ENCODE measurements around the gene TBL1XR1.

The TBL1XR1 gene

GRCh38 chr3:176994891-176995781, 202.1 kb downstream of the TBL1XR1 start:
- TF ChIP-seq GATA2 (IDR thresholded peaks at IDR 0.05; ENCODE audit: low read depth, low read length) (no peak), GATA3 (IDR thresholded peaks at IDR 0.05; ENCODE audit: low read depth, low read length) (no peak)

DNA sequence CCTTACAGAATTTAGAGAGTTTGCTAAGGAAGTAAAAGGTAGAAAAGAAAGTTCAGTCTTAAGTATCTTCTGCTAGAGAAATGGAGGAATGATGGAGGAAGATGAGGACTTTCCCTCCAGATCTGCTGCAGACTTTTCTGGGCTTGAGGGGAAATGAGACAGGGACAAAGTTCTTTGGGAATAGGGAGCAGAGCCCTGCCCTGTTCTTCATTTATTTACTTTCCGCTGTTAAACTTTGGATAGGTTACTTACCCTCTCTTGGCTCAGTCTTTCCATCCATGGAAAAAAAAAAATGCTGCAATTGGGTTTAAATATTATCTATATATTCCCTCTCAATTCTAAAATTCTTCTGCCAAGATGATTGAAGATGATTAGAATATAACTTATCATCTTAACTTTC, 202.9 kb downstream of the TBL1XR1 start:
- TF ChIP-seq GATA2 (IDR thresholded peaks at IDR 0.05; ENCODE audit: low read depth, low read length) = no peak
- TF ChIP-seq GATA3 (IDR thresholded peaks at IDR 0.05; ENCODE audit: low read depth, low read length) = no peak

GRCh38 chr3:176992978-176993377, 204.3 kb downstream of the TBL1XR1 start:
- no peak for TF ChIP-seq GATA3 (IDR thresholded peaks at IDR 0.05; ENCODE audit: low read depth, low read length)

- TF ChIP-seq GATA2 (IDR thresholded peaks at IDR 0.05; ENCODE audit: low read depth, low read length) (no peak), GATA3 (IDR thresholded peaks at IDR 0.05; ENCODE audit: low read depth, low read length) (no peak)
Measured at GRCh38 chr3:176992565-176992964, 204.7 kb downstream of the TBL1XR1 start.

GRCh38 chr3:176988795-176989194, 208.5 kb downstream of the TBL1XR1 start:
- no peak for TF ChIP-seq GATA3 (IDR thresholded peaks at IDR 0.05; ENCODE audit: low read depth, low read length)

- no peak for TF ChIP-seq GATA3 (IDR thresholded peaks at IDR 0.05; ENCODE audit: low read depth, low read length)
- TF ChIP-seq GATA2 (IDR thresholded peaks at IDR 0.05; ENCODE audit: low read depth, low read length) = no peak
Measured at GRCh38 chr3:176987901-176988650, 209.2 kb downstream of the TBL1XR1 start.

DNA sequence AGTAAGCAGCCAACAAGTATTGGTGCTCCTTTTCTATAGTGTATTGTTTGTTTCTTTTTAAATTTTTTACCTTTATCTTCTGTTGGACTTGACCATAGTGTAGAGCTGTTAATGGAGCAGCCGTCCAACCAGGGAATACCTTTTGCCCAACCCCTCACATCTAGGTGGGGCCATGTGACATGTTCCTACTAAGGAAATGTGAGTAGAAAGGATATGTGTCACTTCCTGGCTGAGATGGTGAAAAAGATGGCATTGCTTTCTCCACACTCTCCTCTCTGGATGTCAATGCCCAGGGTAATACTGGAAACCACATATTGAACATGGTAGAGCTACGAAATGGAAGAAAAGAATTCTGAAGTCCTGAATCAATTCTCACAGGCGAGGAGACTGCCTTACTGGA, 218.8 kb downstream of the TBL1XR1 start:
- TF ChIP-seq GATA2 (IDR thresholded peaks at IDR 0.05; ENCODE audit: low read depth, low read length) (no peak), GATA3 (IDR thresholded peaks at IDR 0.05; ENCODE audit: low read depth, low read length) (no peak)

GRCh38 chr3:176977331-176977730, 220.0 kb downstream of the TBL1XR1 start:
- TF ChIP-seq GATA2 (IDR thresholded peaks at IDR 0.05; ENCODE audit: low read depth, low read length) = no peak
- TF ChIP-seq GATA3 (IDR thresholded peaks at IDR 0.05; ENCODE audit: low read depth, low read length) = no peak

DNA sequence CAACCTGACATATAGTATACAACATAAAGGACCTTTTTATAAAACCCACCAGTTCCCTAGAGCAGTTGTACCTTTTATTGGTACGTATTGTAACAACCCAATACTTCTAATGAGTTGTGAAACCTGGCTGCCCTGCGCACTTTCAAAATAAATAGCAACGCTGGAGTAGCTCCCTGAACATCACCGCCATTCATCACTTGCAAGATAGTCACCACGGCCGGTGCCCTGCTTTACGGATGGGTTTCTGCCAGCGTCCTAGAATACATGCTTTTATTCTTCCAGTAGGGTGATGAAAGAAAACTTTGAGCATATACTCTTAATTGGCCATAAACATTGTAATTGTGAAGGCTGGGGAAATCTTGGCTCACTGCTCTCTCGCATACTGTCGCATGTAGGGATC, 220.7 kb downstream of the TBL1XR1 start:
- no peak for TF ChIP-seq GATA2 (IDR thresholded peaks at IDR 0.05; ENCODE audit: low read depth, low read length)
- TF ChIP-seq GATA3 (IDR thresholded peaks at IDR 0.05; ENCODE audit: low read depth, low read length) = no peak

- no peak for TF ChIP-seq GATA3 (IDR thresholded peaks at IDR 0.05; ENCODE audit: low read depth, low read length)
- no peak for TF ChIP-seq GATA2 (IDR thresholded peaks at IDR 0.05; ENCODE audit: low read depth, low read length)
Measured at GRCh38 chr3:176974279-176974678, 223.0 kb downstream of the TBL1XR1 start.

DNA sequence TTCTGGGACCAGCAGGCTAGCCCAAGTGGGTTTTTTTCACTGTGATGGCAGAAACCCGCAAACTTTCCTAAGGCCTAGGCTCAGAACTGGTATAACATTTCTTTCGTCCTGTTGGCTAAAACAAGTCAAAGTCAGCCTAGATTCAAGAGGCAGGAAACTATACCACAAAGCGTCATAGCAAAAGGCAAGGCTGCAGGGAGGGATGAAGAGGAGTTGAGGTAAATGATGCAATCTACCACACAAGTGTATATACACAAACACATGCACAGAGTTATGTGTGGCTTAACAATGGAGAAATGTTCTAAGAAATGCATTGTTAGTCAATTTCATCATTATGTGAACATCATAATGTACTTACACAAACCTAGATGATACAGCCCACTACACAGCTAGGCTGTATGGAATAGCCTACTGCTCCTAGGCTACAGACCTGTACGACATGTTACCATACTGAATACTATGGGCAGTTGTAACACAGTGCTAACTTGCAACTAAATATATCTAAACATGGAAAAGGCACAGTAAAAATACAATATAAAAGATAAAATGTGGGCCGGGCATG, 225.6 kb downstream of the TBL1XR1 start:
- TF ChIP-seq GATA3 (IDR thresholded peaks at IDR 0.05; ENCODE audit: low read depth, low read length) (no peak), GATA2 (IDR thresholded peaks at IDR 0.05; ENCODE audit: low read depth, low read length) (no peak)

- TF ChIP-seq GATA3 (IDR thresholded peaks at IDR 0.05; ENCODE audit: low read depth, low read length) (no peak), GATA2 (IDR thresholded peaks at IDR 0.05; ENCODE audit: low read depth, low read length) (no peak)
Measured at GRCh38 chr3:176970770-176971169, 226.5 kb downstream of the TBL1XR1 start.

- no peak for TF ChIP-seq GATA2 (IDR thresholded peaks at IDR 0.05; ENCODE audit: low read depth, low read length)
- no peak for TF ChIP-seq GATA3 (IDR thresholded peaks at IDR 0.05; ENCODE audit: low read depth, low read length)
Measured at GRCh38 chr3:176969506-176969905, 227.8 kb downstream of the TBL1XR1 start.

Measured in SH-SY5Y (cell line).